ENCODE measurements around the gene BAG1. TPM values are rescaled to one million over a fixed set of nuclear protein-coding genes. Genes with fewer than 3 reads are reported as not detected.

BAG1 gene
- total RNA-seq, 1 donor from 2014 or later, result 53.4 TPM

DNA sequence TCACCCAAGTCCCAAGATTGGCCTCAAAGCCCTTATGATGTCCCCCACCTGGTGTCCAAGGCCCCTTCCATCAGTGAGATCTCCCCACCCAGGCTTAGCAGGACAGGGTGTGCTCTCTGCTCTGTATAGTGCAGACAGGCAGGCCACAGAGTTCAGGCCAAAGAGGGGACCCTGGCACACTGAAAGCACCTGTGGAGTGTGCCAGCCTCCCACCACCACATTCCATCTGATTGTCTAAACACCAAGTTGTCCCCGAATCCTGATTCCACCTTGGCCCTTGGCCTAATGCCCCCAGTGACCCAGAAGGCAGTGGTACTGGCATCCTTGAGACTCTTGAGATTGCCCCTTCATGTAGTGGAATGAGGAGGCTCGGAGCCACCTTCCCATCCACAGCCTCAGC is 19.2 kb downstream of the BAG1 start:
- DNase-seq (ENCODE audit: extremely low read depth, low read depth, low spot score), result no peak

DNA sequence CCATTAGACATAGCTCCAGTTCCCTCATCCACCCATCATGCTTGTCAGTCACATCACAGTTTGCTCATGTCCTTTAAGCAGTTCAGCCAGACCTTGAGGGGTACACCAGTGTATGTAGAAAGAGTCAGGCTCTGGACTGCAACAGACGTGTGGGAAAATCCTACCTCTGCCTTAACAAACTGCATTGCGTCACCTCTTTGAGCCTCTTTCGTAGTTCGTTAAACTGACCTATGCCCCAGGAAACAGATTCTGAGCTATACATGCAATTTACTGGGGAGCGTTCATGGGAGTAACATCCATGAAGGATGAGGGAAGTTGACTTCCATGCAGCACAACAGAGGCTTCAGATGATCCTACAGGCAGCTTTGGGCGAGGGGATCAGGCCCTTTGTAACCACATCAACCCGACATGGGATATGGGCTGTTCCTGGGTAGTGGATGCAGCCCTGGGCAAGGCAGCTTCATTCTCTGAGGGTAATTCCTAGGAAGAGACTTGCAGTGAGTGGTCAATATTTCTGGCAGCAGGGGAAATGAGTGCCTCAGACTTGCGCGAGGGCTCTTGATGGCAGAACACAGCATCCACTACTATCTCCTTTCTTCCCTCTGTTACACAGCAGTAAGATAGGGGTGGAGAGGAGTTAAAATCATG is 20.2 kb downstream of the BAG1 start:
- DNase-seq (ENCODE audit: extremely low read depth, low read depth, low spot score), result no peak

DNA sequence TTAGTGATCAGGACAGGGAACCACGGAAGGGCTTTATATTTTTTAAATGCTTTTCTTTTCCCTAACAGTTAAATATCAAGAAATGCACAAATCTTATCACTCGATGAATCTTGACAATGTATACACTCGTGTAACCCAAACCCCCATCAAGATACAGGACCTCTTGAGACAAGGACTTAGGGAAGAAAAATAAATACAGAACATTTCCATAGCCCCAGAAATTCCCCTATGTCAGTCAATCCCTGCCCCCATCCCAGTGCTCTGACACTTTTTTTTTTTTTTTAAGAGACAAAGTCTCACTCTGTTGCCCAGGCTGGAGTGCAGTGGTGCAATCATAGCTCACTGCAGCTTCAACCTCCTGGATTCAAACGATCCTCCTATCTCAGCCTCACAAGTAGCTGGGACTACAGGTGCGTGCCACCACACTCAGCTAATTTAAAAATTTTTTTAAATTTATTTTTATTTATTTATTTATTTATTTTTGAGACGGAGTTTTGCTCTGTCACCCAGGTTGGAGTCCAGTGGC is 21.8 kb downstream of the BAG1 start:
- DNase-seq (ENCODE audit: extremely low read depth, low read depth, low spot score), result no peak

DNA sequence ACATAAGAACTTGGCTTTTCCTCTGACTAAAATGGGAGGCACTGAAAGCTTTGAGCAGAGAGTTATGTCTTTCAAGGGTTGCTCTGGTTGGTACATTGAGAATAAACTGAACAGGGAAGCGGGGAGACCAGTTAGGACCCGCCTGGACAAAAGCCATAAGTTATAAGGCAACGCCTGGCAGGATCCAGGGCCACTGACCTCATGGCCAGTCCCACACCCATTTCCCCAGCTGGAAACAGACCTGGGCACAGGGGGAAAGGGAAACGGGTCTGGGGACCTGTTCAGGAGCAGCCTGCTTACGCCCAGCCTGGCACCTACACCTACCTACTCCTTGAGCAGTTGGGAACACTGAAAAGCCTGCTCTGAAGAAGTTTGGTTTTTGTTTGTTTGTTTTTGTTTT is 23.2 kb downstream of the BAG1 start:
- DNase-seq (ENCODE audit: extremely low read depth, low read depth, low spot score), result no peak

DNA sequence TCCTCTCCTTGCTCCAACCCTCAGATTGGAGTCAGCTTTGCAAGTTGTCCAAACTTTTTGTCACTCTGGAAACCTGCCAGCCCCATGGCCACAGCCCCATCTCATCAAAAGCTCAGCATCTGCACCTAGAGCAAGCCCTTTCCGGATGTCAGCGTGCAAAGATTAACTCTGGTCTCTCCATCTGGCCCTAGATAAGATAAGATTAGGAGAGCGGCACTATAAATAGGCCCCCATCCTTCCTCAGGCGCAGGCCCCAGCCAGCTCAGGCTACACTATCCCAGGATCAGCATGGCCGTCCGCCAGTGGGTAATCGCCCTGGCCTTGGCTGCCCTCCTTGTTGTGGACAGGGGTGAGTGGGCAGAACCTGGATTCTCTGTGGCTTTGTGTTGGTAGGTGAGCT is 24.6 kb downstream of the BAG1 start, which contains the start of gene SPINK4:
TSS of gene SPINK4 (plus strand) at position 247 of the 400 bp plus-strand sequence. CDS start at position 289, 42 bp downstream.
- no peak for DNase-seq (ENCODE audit: extremely low read depth, low read depth, low spot score)

DNA sequence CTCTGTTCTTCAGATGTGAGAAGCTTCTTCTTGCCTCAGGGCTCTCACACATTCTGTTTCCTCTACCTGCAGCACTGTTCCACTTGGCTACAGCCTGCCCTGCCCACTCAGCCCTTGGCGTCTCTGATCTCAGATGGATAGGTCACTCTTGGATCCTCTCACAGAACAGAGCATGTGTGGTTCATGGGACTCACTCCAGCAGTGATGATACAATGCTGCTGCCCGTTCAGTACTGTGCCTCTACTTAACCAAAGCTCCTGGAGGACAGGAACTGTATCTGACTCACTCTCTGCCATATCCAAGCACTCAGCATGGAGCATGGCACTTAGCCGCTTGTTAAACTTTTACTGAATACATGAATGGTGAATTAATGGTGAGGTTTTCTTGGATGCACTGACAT is 27.9 kb downstream of the BAG1 start:
- DNase-seq (ENCODE audit: extremely low read depth, low read depth, low spot score), result no peak

DNA sequence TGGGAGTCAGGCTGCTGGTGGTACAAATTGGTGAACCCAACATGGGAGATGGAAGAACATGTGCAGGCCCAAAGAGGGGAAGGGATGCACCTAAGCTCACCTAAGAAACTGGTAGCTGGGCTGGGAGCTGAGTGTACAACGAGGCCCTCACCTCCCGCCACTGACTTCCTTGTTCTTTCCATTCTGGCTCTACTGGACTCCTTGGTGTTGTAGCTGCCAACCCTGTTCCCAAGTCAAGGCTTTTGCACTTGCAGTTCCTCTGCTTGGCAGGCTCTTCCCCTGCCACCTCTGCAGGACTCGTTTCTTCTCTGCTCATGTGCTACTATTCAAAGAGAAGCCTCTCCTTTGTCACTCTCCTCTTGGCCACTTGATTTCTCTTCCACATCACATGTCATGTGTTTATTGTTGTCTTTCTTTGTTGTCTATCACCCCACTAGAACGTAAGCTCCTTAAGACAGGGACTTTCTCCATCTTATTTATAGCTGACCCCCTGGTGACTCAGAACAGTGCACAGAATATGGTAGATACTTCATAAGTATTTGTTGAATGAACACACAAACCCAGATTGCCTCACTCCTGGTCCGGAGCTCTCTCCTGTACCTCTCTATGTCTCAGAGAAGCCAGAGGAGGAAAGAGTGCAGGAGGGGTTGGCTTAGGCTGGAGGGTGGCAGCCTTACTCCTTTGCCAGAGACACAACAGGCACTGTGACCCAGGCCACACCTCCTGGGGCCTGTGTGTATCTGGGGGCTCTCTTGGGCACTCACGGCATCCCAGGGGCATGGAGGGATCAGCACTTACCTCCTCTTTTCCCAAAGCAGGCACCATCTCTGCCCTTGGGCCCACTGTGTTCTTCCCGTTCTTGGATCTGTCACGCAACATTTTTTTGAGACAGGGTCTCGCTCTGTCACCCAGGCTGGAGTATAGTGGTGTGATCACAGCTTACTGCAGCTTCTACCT is 29.7 kb downstream of the BAG1 start:
- no peak for DNase-seq (ENCODE audit: extremely low read depth, low read depth, low spot score)

DNA sequence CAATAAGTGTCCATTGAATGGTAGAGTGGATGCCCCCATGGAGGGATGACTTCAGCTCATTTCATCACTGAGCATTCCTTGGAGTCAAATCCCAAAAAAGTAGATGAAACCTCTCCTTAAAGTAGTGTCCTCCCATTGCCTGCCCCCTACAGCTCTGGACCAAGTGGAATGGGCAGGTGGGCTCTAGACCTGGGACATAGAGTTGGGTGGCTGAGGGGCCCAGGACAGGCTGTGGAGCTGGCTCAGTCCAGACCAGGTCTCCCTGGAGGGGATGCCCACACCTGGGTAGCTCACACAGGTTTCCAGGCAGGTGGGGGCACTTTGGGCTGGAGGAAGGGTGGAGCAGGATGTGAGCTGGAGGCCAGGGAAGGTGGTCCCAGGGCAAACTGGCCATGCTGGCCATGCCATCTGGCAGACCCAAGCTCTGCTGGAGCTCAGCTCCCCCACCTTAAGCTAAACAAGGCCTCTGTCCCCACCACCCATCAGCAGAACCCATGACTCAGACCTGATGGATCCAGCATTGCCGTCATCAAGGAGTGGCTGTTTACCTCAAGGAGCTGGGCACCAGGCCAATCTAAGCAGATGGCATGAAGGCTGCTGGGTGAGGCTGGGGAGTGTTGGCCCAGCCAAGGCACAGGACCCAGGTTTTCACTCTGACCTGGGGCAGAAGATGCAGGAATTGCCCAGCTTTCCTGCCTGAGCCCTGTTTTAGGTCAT is 30.7 kb downstream of the BAG1 start:
- peak; percentile 34 for DNase-seq (ENCODE audit: extremely low read depth, low read depth, low spot score)

DNA sequence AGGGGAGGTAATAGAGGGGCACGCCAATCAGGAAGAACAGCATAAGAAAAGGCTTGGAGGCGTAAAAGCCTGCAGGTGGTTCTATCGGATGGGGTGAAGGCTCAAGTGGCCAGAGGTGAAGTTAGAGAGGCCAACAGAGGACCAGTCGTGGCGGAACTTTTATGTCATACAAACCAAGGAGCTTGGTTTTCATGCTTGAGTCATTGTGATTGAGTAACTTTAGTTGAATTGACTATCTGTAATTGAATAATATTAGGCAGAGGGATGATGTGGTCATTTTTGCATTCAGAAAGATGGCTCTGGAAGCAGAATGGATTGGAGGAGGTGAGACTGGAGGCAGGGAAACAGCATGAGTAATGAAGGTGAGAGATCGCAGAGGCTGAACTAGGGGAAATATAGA is 31.7 kb downstream of the BAG1 start:
- DNase-seq (ENCODE audit: extremely low read depth, low read depth, low spot score), result no peak

DNA sequence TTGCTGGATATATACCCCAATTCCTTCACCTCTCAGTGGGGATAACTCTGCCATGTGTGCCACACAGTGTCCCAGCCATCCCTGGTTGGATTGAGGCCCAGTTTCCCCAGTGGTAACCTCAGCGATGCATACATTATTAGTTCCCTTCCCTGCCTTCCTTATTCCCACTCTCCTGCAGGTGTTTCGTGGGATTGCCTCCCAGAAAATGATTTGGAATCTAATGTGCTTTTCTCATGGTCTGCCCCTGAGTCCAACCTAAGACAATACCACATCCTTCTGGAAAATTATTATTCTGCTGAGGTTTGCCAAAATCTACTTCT is 32.9 kb downstream of the BAG1 start:
- DNase-seq (ENCODE audit: extremely low read depth, low read depth, low spot score), result no peak

DNA sequence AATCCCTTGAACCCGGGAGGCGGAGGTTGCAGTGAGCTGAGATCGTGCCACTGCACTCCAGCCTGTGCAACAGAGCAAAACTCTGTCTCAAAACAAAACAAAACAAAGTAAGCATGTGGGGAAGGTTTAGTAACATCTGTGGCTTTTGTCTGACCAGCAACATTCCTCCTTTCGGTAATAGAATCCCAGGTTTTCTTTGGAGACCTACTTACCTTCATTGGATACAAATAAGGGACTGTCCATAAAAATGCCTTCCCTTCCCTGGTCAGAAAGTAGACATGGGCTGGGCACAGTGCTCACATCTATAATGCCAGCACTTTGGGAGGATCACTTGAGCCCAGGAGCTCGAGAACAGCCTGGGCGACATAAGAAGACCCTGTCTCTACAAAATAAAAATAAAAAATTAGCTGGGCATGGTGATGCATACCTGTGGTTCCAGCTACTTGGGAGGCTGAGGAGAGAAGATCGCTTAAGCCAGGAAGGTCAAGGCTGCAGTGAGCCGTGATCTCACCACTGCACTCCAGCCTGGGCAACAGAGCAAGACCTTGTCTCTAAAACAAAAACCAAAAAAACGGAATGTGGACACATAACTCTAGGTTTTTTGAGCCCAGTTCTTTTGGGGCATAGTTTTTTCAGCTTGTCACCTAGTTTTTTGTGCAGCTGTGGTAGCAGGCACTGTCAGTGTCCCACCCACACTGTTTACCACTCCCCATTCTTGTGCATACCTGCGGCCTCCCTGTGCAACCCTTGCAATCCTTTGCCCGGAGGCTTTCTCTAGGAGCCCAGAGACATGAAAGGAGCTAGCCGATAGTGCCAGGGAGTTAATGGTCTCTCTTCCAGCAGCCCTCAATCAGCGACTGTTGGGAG is 33.5 kb downstream of the BAG1 start:
- DNase-seq (ENCODE audit: extremely low read depth, low read depth, low spot score), result no peak

DNA sequence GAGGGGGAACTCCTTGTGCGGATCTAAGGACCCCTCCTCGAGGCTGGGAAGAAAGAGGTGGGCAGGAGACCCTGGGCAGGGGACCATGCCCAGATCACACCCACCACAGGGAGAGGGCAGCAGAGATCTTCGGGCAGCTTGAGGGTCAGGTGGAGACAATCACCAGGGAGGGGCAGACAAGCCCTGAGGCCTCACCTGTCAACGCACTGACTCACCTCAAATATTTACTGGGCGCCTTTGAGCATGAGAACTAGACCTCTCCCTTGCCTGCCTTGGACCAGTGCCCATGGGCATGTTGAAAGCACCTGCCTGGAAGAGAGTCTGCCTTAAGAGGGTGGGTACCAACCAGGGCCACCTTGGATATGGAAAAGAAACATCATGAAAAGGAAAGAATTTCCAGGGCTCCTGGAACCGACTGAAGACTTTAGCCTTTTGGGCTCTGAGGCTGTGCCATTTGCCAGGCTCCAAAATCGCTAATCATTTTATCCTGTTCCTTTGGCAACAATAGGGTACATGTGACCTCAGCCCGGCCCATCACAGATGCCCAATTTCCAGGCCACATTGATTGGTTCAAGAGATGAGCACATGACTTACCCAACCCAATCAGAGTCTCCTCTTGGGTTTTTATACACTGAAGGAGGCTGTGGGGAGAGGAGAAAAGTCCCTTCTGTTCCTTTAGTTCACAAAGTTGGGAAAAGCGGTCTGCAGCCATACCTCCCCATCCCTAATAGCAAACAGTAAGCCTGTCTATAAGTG is 35.0 kb downstream of the BAG1 start:
- no peak for DNase-seq (ENCODE audit: extremely low read depth, low read depth, low spot score)

DNA sequence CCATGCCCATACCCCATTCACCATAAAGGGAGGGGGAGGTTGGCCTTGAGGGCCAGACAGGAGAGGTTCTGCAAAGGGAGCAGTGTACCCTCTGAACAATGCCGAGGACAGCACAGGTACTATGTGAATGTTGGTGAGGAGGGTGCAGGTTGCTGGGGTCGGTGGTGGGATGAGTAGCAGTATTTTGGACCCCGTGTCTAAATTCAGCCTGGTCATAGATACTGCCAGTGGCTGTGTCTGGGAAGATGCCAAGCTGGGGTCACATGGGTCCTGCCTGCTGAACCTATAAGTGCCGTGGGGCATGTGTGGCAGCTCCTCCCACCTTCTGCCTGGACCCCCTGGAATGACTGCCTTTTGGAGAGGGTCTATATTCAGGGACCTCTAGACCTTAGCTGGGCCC is 35.9 kb downstream of the BAG1 start:
- no peak for DNase-seq (ENCODE audit: extremely low read depth, low read depth, low spot score)

DNA sequence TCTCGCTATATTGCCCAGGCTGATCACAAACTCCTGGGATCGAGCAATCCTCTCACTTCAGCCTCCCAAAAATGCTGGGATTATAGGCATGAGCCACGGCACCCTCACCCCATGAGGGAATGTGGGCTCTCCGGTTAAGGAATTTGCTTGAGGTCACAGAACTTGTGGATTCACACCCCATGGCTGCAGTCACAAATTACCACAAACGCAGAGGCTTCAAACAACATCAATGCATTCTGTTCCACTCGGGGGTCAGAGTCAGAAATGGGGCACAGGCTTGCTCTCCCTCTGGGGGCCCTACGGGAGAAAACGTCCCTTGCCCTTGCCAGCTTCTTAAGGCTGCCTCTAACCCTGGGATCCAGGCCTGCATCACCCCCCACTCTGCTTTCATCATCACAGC is 36.8 kb downstream of the BAG1 start:
- no peak for DNase-seq (ENCODE audit: extremely low read depth, low read depth, low spot score)

DNA sequence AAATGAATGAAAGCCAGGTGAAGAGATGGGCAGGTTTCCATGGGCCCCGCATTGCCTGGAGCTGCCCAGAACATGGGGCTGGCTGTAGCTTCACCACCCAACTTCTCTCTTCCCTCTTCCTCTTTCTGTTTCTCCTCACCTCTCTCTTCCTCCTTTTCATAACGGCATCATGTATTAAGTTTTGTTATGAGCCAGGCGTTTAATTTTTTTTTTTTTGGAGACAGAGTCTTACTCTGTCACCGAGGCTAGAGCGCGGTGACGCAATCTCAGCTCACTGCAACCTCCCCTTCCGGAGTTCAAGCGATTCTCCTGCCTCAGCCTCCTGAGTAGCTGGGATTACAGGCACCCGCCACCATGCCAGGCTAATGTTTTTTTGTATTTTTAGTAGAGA is 37.5 kb downstream of the BAG1 start:
- DNase-seq (ENCODE audit: extremely low read depth, low read depth, low spot score), result no peak

DNA sequence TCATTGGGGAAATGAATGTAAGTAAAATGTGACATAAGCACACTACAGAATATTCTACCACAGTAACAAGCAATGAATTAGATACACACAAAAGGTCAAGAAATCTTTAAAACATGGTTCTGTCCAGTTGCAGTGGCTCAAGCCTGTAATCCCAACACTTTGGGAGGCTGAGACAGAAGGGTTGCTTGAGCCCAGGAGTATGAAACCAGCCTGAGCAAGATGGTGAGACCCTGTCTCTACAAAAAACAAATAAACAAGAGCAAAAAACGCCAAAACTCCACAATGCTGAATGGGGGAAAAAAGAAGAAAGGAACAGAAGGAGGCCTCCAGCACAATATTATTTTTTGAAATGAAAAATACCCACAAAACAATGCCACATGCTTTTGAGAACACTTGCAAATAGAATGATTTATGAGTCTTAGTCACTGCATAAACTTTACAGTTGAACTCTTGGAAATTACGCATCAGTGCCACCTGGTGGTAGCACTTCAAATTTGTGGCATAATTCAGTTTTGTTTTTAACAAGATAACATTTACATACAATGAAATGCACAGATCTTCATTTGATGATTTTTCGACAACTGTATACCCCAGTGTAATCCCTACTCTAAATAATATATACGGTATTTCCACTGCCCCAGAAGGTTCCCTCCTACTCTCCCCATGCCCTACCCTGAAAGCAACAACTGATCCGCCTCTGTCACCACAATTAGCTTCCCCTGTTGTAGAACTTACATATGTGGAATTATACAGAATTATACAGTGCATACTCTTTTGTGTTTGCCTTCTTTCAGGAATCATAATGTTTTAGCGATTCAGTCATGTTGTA is 39.0 kb downstream of the BAG1 start:
- DNase-seq (ENCODE audit: extremely low read depth, low read depth, low spot score), result peak; percentile 82

DNA sequence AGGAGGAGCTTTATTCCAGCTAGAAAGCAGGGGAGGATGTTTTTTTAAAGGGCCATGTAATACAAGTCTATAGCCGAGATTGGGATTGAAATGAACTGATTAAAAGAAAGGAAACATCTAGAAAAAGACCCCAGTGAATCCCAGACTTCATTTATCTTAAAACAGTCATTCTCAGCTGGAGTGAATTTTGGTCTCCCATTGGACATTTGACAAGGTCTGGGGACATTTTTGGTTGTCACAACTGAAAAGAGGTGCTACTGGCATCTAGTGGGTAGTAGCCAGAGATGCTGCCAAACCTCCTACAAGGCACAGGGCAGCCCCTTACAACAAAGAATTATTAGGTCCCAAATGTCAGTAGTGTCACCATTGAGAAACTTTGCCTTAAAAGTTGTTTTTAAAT is 40.8 kb downstream of the BAG1 start:
- no peak for DNase-seq (ENCODE audit: extremely low read depth, low read depth, low spot score)

DNA sequence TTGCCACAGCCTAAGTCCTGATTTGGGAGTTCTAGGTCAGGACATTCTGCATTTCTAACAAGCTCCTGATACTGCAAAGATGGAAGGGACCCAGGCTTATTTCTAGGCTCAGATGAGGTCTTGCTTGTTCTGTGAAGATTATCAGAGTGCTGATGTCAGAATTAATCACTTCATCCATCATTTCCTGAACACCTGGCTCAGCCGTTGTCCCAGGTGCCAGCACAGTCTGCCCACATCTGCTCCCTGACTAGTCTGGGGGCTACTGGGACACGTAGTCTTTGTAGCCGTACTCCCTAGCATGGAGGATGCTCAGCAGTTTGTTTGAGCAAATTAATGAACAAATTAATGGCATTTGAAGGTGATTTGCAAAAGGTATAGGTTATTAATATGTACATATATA is 42.5 kb downstream of the BAG1 start:
- no peak for DNase-seq (ENCODE audit: extremely low read depth, low read depth, low spot score)

DNA sequence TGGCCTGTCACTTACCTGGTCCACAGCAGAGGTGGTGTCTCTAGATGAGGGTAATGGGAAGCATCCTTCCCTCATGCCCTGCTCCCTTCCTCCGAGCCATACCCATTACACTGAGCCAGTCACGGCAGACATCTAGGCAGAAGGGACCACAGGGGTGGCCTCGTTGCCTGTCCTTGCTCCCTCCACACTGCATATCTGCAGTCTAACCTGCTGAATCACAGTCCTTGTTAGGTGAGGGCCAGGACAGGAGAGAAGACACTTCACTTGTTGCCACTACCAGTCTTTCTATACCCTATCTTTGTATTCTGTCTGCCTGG is 43.0 kb downstream of the BAG1 start:
- DNase-seq (ENCODE audit: extremely low read depth, low read depth, low spot score), result no peak
